Measurements from ENCODE around the gene WBP1L.
"Not testable (repeated sequence)": the region's sequence is repeated elsewhere in the genome, so short reads cannot be mapped to it uniquely, and the experiment has no call there.

WBP1L gene

GRCh38 chr10:102723989-102724388, 19.8 kb upstream of the WBP1L start:
- DNase-seq (ENCODE audit: low read depth in 2 of 2), result no peak

DNA sequence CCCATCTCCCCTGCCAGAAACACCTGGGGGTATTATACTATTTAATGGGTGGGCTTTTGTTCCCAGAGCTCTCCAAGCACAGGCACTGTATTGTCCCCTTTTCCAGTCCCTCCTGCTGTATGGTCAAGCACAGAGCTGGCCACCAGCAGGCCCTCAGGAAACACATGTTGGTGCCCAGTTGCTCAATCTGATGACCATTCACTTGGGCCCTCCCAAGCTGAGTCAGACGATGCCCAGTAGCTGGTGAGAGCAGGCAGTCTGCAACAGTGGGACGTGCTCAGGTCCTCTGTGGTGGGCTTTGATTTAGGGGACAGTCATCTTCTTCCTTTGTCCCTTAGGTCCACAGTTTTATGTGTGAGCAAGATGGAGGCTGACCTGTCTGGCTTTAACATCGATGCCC, 17.5 kb upstream of the WBP1L start:
- no peak for DNase-seq (ENCODE audit: low read depth in 2 of 2)

DNA sequence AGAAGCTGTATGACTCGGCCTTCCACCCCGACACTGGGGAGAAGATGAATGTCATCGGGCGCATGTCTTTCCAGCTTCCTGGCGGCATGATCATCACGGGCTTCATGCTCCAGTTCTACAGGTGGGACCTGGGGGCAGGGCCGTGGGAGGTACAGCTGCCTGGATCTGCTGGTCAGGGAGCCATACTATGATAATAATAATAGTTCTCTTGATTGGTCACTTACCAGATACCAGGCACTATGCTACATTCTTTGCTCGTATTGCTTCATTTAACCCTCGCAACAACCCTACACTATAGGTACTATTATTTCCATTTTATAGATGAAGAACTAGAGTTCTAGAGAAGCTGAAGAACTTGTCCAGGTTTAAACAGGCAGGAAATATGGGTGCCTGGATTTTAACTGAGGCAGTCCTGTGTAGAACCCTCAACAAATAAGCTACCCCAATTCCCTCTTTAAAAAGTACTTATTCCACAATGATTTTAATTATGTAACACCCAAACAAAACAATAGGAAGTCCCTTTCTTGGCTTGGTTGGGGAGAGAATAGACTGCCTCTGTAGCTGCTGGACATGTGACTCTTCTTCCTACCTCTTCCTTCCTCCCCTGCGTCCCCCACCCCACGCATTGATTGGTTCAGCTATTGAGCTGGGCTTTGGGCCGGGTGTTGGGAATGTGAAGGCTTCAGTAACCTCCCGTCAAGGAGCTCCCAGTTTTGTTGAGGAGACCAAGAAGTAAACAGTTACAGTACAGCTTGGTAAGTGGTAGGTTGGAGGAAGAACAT, 16.5 kb upstream of the WBP1L start:
- DNase-seq (ENCODE audit: low read depth in 2 of 2), result no peak

- DNase-seq (ENCODE audit: low read depth in 2 of 2), result peak; percentile 19 to 30
These were observed 14.4 kb upstream of the WBP1L start for GRCh38 chr10:102729029-102730026.

- no peak for DNase-seq (ENCODE audit: low read depth in 2 of 2)
These were observed 12.4 kb upstream of the WBP1L start for GRCh38 chr10:102731222-102731800.

GRCh38 chr10:102732661-102733060, 11.1 kb upstream of the WBP1L start:
- no peak for DNase-seq (ENCODE audit: low read depth in 2 of 2)

GRCh38 chr10:102735065-102735562, 8.6 kb upstream of the WBP1L start:
- DNase-seq (ENCODE audit: low read depth in 2 of 2), result no peak

- DNase-seq (ENCODE audit: low read depth in 2 of 2), result no peak
These were observed 5.0 kb upstream of the WBP1L start for GRCh38 chr10:102738692-102739121.

DNA sequence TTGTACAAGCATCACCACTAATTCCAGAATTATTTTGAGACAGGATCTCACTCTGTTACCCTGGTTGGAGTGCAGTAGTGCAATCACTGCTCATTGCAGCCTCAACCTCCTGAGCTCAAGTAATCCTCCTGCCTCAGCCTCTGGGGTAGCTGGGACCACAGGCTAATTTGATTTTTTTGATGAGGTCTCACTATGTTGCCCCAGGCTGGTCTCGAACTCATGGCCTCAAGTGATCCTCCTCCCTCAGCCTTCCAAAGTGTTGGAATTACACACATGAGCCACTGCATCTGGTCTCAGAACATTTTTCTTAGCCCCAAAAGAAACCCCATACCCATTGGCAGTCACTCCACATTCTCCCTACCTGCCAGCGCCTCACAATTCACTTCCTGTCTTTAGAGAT, 3.5 kb upstream of the WBP1L start:
- no peak for DNase-seq (ENCODE audit: low read depth in 2 of 2)

DNA sequence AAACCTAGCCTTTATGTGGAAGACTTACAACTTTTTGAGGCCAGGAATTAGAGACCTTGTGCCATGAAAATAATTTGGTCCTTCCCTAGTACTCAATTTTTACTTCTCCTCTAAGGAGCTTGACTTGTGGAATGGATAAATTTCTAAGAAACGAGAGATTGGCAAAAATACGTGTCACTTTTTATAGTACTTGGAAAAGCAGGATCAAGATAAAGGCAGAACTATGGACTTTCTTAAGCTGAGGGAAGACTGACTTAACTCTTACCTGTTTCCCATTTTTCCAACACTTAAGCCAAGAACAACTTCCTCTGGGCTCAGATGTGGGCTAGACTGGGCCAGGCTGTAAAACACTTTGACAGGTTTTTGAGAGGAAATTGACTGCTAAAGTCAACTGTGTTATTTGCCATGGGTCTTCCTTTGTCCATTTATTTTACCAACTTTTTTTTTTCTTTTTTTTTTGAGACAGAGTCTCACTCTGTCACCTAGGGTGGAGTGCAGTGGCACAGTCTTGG, 2.0 kb upstream of the WBP1L start:
- DNase-seq (ENCODE audit: low read depth in 2 of 2), result no peak

GRCh38 chr10:102742313-102742712, 1.4 kb upstream of the WBP1L start:
- DNase-seq (ENCODE audit: low read depth in 2 of 2), result not testable (repeated sequence)

DNA sequence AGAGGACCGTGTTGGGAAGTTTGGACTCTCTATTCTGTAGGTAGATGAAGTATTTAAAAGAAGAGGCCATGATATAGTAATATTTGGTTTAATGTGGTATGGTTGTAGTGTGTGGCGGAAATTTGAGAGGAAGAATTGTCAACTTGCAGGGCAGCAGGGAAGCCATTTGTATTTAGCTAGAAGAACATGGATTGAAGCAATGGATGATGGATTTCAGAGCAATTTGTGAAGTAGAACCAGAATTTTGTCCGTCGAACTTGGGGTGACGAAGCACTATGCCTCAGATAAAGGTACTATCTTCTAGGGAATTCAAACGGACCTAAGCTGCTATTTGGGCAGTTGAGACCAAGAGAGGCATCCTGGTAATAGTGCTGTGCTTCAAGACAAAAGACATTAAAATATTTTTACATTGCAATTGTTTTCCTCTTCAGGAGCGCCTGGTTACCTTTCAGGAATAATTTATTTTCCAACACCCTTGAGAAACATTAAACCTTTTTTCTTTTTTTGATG, 615 bp upstream of the WBP1L start:
- DNase-seq (ENCODE audit: low read depth in 2 of 2), result no peak

- DNase-seq (ENCODE audit: low read depth in 2 of 2), result no peak
These were observed 765 bp downstream of the WBP1L start for GRCh38 chr10:102744374-102745051.

DNA sequence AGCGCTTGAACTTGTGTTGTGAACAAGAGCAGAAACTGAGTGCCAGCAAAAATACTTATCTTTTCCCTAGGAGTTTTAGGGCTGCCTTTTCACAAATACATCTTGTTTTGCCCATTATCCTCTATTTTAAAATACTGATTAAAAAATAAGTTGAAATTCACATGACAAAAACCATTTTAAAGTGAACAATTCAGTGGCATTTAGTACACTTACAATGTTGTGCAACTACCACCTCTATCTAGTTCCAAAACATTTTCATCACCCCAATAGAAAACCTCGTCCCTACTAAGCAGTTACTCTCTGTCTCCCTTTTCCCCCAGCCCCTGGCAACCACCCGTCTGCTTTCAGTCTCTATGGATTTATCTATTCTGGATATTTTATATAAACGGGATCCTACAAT, 1.4 kb downstream of the WBP1L start:
- no peak for DNase-seq (ENCODE audit: low read depth in 2 of 2)

DNA sequence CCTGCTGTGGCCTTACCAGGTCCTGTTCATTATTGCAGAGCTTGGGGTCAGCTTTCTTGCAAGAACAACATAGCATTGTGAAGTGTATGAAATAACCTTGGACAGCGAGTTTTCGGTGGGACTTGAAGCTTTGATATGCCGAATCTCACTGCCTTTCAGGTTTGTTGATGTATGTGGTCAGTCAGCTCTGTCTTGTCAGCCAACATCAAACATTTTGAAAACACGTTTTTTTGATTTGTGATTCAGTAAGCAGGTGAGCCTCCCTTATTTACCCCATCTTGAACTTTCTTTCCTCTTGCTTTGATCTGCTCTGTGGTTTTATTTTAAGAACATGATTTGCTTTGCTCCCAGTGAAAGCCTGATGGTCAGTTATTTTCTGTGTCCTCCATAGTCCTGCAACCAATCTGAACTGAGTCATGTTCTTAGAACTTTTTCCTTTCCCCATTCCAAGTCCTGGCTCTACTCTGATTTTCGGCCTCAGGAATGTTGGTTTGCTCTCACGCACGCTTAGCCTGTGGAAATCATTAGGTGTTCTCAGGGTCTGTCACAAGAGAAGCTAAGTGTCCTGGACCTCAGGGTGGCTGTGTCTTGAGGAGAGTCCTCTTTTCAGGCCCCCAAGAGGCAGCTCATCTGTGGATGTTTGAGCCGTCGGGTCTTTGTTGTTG, 8.7 kb downstream of the WBP1L start:
- no peak for DNase-seq (ENCODE audit: low read depth in 2 of 2)

DNA sequence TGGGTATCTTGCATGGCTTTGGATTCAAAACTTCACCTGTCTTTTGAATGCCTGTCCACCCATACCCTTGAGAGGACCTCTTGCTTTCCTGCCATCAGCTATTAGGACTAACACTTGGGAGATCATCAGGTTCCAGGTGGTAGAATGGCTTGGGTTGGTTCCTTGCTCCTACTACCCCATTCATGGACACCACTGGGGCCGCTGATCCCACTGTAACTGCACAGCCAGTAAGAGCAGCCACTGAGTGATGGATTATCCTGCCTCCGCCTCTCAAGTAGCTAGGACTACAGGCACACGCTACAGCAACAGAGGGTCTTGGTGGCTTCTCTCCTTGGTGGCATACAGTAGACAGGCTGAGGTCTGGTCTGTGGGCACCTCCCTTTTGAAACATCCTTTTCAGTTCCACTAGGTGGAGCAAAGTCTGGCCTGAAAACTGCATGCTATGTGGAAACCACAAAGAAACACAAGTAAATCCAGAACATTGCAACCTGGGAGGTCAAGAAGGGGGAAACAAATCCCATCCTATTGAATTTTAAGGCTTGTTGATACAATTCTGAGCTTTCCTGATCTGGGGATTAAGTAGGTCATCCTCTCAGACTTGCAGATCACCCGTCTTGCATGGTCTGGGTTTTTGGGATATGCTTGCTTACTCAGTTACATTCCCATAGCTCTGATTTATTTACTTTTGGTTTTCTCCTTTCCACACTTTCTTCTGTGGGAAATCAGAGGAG, 9.4 kb downstream of the WBP1L start:
- no peak for DNase-seq (ENCODE audit: low read depth in 2 of 2)

GRCh38 chr10:102753718-102754117, 10.0 kb downstream of the WBP1L start:
- DNase-seq (ENCODE audit: low read depth in 2 of 2), result no peak

GRCh38 chr10:102757323-102757722, 13.6 kb downstream of the WBP1L start:
- no peak for DNase-seq (ENCODE audit: low read depth in 2 of 2)

DNA sequence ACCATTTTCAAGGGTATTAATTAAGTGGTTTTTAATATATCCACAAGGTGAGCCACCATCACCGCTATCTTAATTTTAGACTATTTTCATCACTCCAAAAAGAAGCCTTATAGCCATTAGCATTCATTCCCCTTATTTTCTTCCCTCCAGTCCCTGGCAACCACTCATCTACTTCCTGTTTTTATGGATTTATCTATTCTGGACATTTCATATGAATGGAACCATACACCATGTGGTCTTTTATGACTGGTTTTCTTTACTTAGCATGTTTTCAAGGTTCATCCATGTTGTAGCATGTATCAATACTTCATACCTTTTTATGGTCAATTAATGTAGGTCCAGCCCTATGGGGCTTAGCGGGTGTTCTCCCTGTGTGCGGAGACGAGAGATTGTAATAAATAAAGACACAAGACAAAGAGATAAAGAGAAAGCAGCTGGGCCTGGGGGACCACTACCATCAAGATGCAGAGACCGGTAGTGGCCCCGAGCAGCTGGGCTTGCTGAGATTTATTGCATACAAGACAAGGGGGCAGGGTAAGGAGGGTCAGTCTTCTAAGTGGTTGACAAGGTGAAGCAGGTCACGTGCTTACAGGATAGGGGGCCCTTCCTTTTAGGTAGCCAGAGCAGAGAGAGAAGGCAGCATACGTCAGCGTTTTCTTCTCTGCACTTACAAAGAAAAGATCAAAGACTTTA, 14.6 kb downstream of the WBP1L start:
- DNase-seq (ENCODE audit: low read depth in 2 of 2), result no peak

All from stimulated activated CD8-positive, alpha-beta memory T cell treated with anti-CD3 and anti-CD28 coated beads, Interleukin-7, amount 100 ng/mL, for 4 hours (primary cell).